HCT116 (cell line): ENCODE results near the gene PHF2.

ENCODE experiments used
- ATF3 ChIP-seq: IDR thresholded peaks from 2 replicates; pipeline ENCODE4 v1.6.1; 2012
- CEBPB ChIP-seq: IDR thresholded peaks from 2 replicates; pipeline ENCODE4 v1.6.1; 2012; ENCODE audit warnings: low read depth
- CTCF ChIP-seq, 3 experiments: fragments of 200-600 bp in 1 of 3; sonication (generic) in 1 of 3; IDR thresholded peaks in 2 of 3; conservative IDR thresholded peaks in 1 of 3; 2 replicates each; pipeline ENCODE4 v1.5.1; 2012 to 2017; ENCODE audit warnings: low read depth in 2 of 3, low read length in 2 of 3, antibody characterized with exemption in 1 of 3, borderline replicate concordance in 1 of 3, control low read depth in 1 of 3, mild to moderate bottlenecking in 1 of 3, mixed read lengths in 1 of 3, mixed run types in 1 of 3, moderate library complexity in 1 of 3; ENCODE audit not compliant: insufficient read depth in 1 of 3
- EGR1 ChIP-seq: IDR thresholded peaks from 2 replicates; pipeline ENCODE4 v1.6.1; 2012; ENCODE audit warnings: low read depth
- EZH2 ChIP-seq: fragments of 200-600 bp; sonication (generic); IDR thresholded peaks from 2 replicates; pipeline ENCODE4 v1.6.1; 2017; ENCODE audit warnings: antibody characterized with exemption, mixed run types
- EZH2phosphoT487 ChIP-seq: fragments of 200-600 bp; IDR thresholded peaks from 2 replicates; pipeline ENCODE4 v1.6.1; 2018; ENCODE audit warnings: antibody characterized with exemption, borderline replicate concordance
- MAX ChIP-seq: IDR thresholded peaks from 2 replicates; pipeline ENCODE4 v1.6.1; 2012
- POLR2A ChIP-seq: IDR thresholded peaks from 2 replicates; pipeline ENCODE4 v1.7.0; 2011; ENCODE audit warnings: borderline replicate concordance; ENCODE audit not compliant: insufficient read depth, insufficient read length; ENCODE audit errors: extremely low read depth
- POLR2AphosphoS5 ChIP-seq: IDR thresholded peaks from 2 replicates; pipeline ENCODE4 v1.6.1; 2011; ENCODE audit warnings: mild to moderate bottlenecking, low read depth, low read length, moderate library complexity
- RAD21 ChIP-seq: IDR thresholded peaks from 2 replicates; pipeline ENCODE4 v1.6.1; 2012; ENCODE audit warnings: low read depth, mild to moderate bottlenecking
- TCF7L2 ChIP-seq: IDR thresholded peaks from 2 replicates; pipeline ENCODE4 v1.7.0; 2011; ENCODE audit warnings: borderline replicate concordance, inconsistent platforms; ENCODE audit not compliant: insufficient read depth, insufficient read length; ENCODE audit errors: extremely low read depth
- YY1 ChIP-seq: IDR thresholded peaks from 2 replicates; pipeline ENCODE4 v1.6.1; 2011; ENCODE audit warnings: low read length, low read depth, moderate library complexity, mild to moderate bottlenecking; ENCODE audit not compliant: insufficient replicate concordance; ENCODE audit errors: extremely low read depth
- ZBTB33 ChIP-seq: IDR thresholded peaks from 2 replicates; pipeline ENCODE4 v1.6.1; 2011; ENCODE audit warnings: mild to moderate bottlenecking, low read length, moderate library complexity; ENCODE audit not compliant: insufficient replicate concordance; ENCODE audit errors: extremely low read depth
- ZNF274 ChIP-seq: fragments of 200-500 bp; sonication (Bioruptor generic); IDR thresholded peaks from 2 replicates; pipeline ENCODE4 v1.6.1; 2014; ENCODE audit warnings: mild to moderate bottlenecking, low read depth, low read length, inconsistent platforms

- no peak for TF ChIP-seq MAX
- no peak for TF ChIP-seq CTCF (IDR thresholded peaks at IDR 0.05 in 2 of 3, conservative IDR thresholded peaks at IDR 0.05 in 1 of 3; ENCODE audit: borderline replicate concordance in 1 of 3, insufficient read depth in 1 of 3, low read depth in 2 of 3, low read length in 2 of 3)
- no peak for TF ChIP-seq EZH2
- no peak for TF ChIP-seq POLR2A
- TF ChIP-seq POLR2AphosphoS5 = no peak
- no peak for TF ChIP-seq ZNF274
- TF ChIP-seq CEBPB = no peak
- TF ChIP-seq RAD21 = no peak
- TF ChIP-seq YY1 = no peak
- TF ChIP-seq EGR1 = no peak
- no peak for TF ChIP-seq TCF7L2
- TF ChIP-seq ATF3 = no peak
- no peak for TF ChIP-seq EZH2phosphoT487
- TF ChIP-seq ZBTB33 = no peak
These were observed 88.3 kb downstream of the PHF2 start for GRCh38 chr9:93664549-93665120.
